Activated T-cell treated with anti-CD3 and anti-CD28 coated beads for 24 hours (primary cell): Measurements from ENCODE around the gene LRP11.
"Not testable (repeated sequence)": the region's sequence is repeated elsewhere in the genome, so short reads cannot be mapped to it uniquely, and the experiment has no call there.

ENCODE experiments used
- DNase-seq: peaks from one replicate; pipeline ENCODE4 v3.0.0-alpha.2; 2020; ENCODE audit warnings: low read depth

LRP11 gene

GRCh38 chr6:149897855-149898744, 33.9 kb upstream of the LRP11 start, which contains the start of gene RAET1E:
Gene RAET1E (minus strand): TSS chr6:149898113. CDS start chr6:149890901, 7,212 bp downstream.
- DNase-seq, result no peak

- no peak for DNase-seq
Measured at GRCh38 chr6:149897015-149897697, 33.0 kb upstream of the LRP11 start.

- DNase-seq, result no peak
Measured at GRCh38 chr6:149896491-149896890, 32.3 kb upstream of the LRP11 start.

GRCh38 chr6:149895833-149896271, 31.7 kb upstream of the LRP11 start:
- DNase-seq, result no peak

GRCh38 chr6:149895048-149895590, 31.0 kb upstream of the LRP11 start:
- DNase-seq, result no peak

GRCh38 chr6:149891864-149892263, 27.7 kb upstream of the LRP11 start:
- not testable (repeated sequence) for DNase-seq

GRCh38 chr6:149891259-149891658, 27.1 kb upstream of the LRP11 start:
- no peak for DNase-seq

GRCh38 chr6:149890629-149891045, 26.5 kb upstream of the LRP11 start:
- no peak for DNase-seq

GRCh38 chr6:149889326-149889725, 25.2 kb upstream of the LRP11 start:
- DNase-seq, result no peak

- DNase-seq, result no peak
Measured at GRCh38 chr6:149888659-149889058, 24.5 kb upstream of the LRP11 start.

GRCh38 chr6:149888093-149888492, 23.9 kb upstream of the LRP11 start:
- DNase-seq, result no peak

- no peak for DNase-seq
Measured at GRCh38 chr6:149887343-149887742, 23.2 kb upstream of the LRP11 start.

- no peak for DNase-seq
Measured at GRCh38 chr6:149885888-149886287, 21.7 kb upstream of the LRP11 start.

GRCh38 chr6:149884617-149885016, 20.5 kb upstream of the LRP11 start:
- no peak for DNase-seq

GRCh38 chr6:149884215-149884614, 20.1 kb upstream of the LRP11 start:
- no peak for DNase-seq

- DNase-seq, result no peak
Measured at GRCh38 chr6:149881860-149882259, 17.7 kb upstream of the LRP11 start.

- no peak for DNase-seq
Measured at GRCh38 chr6:149881066-149881766, 17.1 kb upstream of the LRP11 start.

GRCh38 chr6:149877659-149878058, 13.5 kb upstream of the LRP11 start:
- DNase-seq, result no peak

GRCh38 chr6:149876241-149876933, 12.2 kb upstream of the LRP11 start:
- no peak for DNase-seq

GRCh38 chr6:149872233-149872632, 8.1 kb upstream of the LRP11 start:
- DNase-seq, result no peak

GRCh38 chr6:149871182-149871581, 7.0 kb upstream of the LRP11 start:
- DNase-seq, result no peak
